WTC11 (cell line): ENCODE results near the gene DUSP6.

ENCODE experiments used
- CTCF ChIP-seq: fragments of 200-600 bp; IDR thresholded peaks from 2 replicates; pipeline ENCODE4 v1.8.0; 2022; ENCODE audit warnings: antibody characterized with exemption
- ESRRA ChIP-seq: sonication (generic); formaldehyde crosslinking; IDR thresholded peaks from 2 replicates; pipeline ENCODE4 v1.8.1; 2022; ENCODE audit warnings: mild to moderate bottlenecking, missing genetic modification reagents, borderline replicate concordance
- JUN ChIP-seq: sonication (generic); formaldehyde crosslinking; IDR thresholded peaks from 2 replicates; pipeline ENCODE4 v1.8.0; 2023; ENCODE audit warnings: mild to moderate bottlenecking, missing genetic modification reagents

DNA sequence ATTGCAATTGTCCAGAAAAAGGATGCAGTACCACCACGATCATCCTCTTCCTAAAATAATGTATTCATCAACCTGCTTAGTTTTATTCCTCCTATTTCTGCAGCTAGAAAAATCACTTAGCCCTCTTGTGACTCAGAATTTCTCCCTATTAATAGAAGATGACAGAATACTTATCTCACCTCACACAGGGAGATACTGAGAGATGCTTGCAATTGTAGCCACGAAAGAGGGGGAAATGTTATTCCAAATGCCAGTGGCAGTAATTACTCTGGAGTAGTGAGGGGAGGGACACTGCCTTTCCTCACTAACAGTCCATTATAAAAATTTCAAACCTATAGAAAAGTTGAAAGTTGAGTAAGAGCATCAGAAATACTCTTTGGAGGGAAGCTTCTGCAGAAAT, 11.8 kb upstream of the DUSP6 start:
- TF ChIP-seq CTCF = no peak
- TF ChIP-seq ESRRA = no peak
- TF ChIP-seq JUN = no peak
